OCI-LY7 (cell line): ENCODE results near the gene EXOC3L2. TPM values are rescaled to one million over a fixed set of nuclear protein-coding genes. Genes with fewer than 3 reads are reported as not detected.

Experiments used
- BruUV-seq: library from RNA; stranded (reverse); fragments of 400-500 nt; replicated peaks from 2 replicates; lab custom pipeline; 2021; lab: Mats Ljungman, UMichigan
- CTCF ChIA-PET: fragments of 300-600 bp; sonication (Branson Sonifier 250); formaldehyde crosslinking; loops from one replicate; lab custom pipeline; 2022; ENCODE audit warnings: antibody characterized with exemption; ENCODE audit not compliant: unreplicated experiment; lab: Charles Lee
- POLR2A ChIA-PET: fragments of 300-600 bp; sonication (Branson Sonifier 250); formaldehyde crosslinking; loops from one replicate; lab custom pipeline; 2022; ENCODE audit warnings: antibody characterized with exemption; lab: Charles Lee
- DNase-seq: peaks from one replicate; pipeline ENCODE4 v3.0.0-alpha.2; 2015; ENCODE audit warnings: low spot score
- H2AFZ ChIP-seq: fragments of 200-600 bp; sonication (generic), shearing (Covaris generic); 2 replicates; pipeline ENCODE4 v1.6.1; 2014; ENCODE audit warnings: mild to moderate bottlenecking, antibody characterized with exemption, low read length, moderate library complexity
- H3K27ac ChIP-seq: fragments of 200-600 bp; sonication (generic); 2 replicates; pipeline ENCODE4 v1.5.1; 2014; ENCODE audit warnings: mixed run types, low read depth, mild to moderate bottlenecking, moderate library complexity, low read length, inconsistent platforms; ENCODE audit not compliant: poor library complexity, severe bottlenecking
- H3K36me3 ChIP-seq: fragments of 200-600 bp; sonication (generic); 2 replicates; pipeline ENCODE4 v1.6.1; 2014; ENCODE audit warnings: mild to moderate bottlenecking, antibody characterized with exemption, low read length, moderate library complexity, mixed read lengths; ENCODE audit not compliant: insufficient read depth
- H3K4me1 ChIP-seq: fragments of 200-600 bp; sonication (generic); 2 replicates; pipeline ENCODE4 v1.5.1; 2014; ENCODE audit warnings: mild to moderate bottlenecking, low read length; ENCODE audit not compliant: insufficient read depth, poor library complexity, severe bottlenecking
- H3K4me2 ChIP-seq: fragments of 200-600 bp; sonication (generic); 2 replicates; pipeline ENCODE4 v1.6.1; 2014; ENCODE audit warnings: mild to moderate bottlenecking, low read length
- H3K4me3 ChIP-seq: fragments of 200-600 bp; sonication (generic); 2 replicates; pipeline ENCODE4 v1.5.1; 2014; ENCODE audit warnings: mild to moderate bottlenecking, low read depth, low read length; ENCODE audit not compliant: poor library complexity, severe bottlenecking
- H3K79me2 ChIP-seq: fragments of 200-600 bp; sonication (generic); 2 replicates; pipeline ENCODE4 v1.6.1; 2016; ENCODE audit warnings: low read depth, mild to moderate bottlenecking, low read length, moderate library complexity, mixed read lengths; ENCODE audit not compliant: insufficient read depth
- H3K9me2 ChIP-seq: fragments of 200-600 bp; sonication (generic); 2 replicates; pipeline ENCODE4 v1.6.1; 2016; ENCODE audit warnings: mild to moderate bottlenecking, low read length, mixed read lengths; ENCODE audit not compliant: insufficient read depth
- H3K9me3 ChIP-seq: fragments of 200-600 bp; sonication (generic); 2 replicates; pipeline ENCODE4 v1.6.1; 2014; ENCODE audit warnings: mild to moderate bottlenecking, mixed run types, low read length, mixed read lengths
- H4K20me1 ChIP-seq: fragments of 200-600 bp; sonication (generic); 2 replicates; pipeline ENCODE4 v1.6.1; 2014; ENCODE audit warnings: mild to moderate bottlenecking, antibody characterized with exemption, low read length, moderate library complexity, mixed read lengths; ENCODE audit not compliant: insufficient read depth
- CTCF ChIP-seq: fragments of 200-600 bp; sonication (generic); conservative IDR thresholded peaks from 2 replicates; pipeline ENCODE4 v1.5.1; 2014; ENCODE audit warnings: mild to moderate bottlenecking, antibody characterized with exemption, low read length, moderate library complexity, mixed read lengths
- EZH2phosphoT487 ChIP-seq: fragments of 200-600 bp; sonication (generic); IDR thresholded peaks from 2 replicates; pipeline ENCODE4 v1.6.1; 2018; ENCODE audit warnings: low read depth, borderline replicate concordance, mild to moderate bottlenecking, mixed run types, antibody characterized with exemption, low read length, moderate library complexity, mixed read lengths
- intact Hi-C: fragments of 100-400 bp; cut with micrococcal nuclease; formaldehyde crosslinking; loops from one replicate; pipeline ENCODE4 v1.10.0; 2022; ENCODE audit not compliant: unreplicated experiment
- total RNA-seq, 2 experiments: library from RNA; depleted of rRNA in 1 of 2; stranded (reverse); fragments of >200 nt in 1 of 2; shearing (Covaris generic) in 1 of 2; gene quantifications; 2 replicates each; pipeline ENCODE4 v1.2.3, GENCODE V29; 2014 to 2022

EXOC3L2 gene
- total RNA-seq, 2 experiments from 2014 or later = not detected

DNA sequence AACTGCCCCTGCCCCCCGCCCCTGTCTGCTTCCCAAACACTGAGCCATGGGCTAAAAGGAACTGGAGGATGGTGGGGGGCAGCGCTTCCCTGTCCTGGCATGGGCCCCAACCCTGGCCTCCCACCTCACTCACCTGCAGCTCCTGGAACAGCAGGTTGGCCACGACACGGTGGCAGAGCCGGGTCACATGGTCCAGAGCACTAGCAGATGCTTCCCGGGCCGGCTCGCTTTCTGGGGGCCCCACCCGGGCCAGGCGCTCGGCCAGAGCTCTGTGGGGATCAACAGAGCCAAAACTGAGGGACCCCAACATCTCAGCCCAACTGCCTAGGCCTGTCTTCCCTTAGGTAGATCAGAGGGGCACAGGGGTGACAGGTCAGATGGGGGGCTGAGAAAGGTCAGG is 20.6 kb downstream of the EXOC3L2 start:
- H3K27ac ChIP-seq = no peak overlapping the region
- no peaks in the 10 kb centered on the region for H3K9me3 ChIP-seq
- DNase-seq = no peak
- no TSS peak for BruUV-seq
- POLR2A ChIA-PET = no interaction called here
- no peak for TF ChIP-seq CTCF
- TF ChIP-seq EZH2phosphoT487 = no peak
- H3K4me1 ChIP-seq = no peaks in the 10 kb centered on the region
- H2AFZ ChIP-seq = no peak overlapping the region
- H3K4me2 ChIP-seq = no peak overlapping the region
- CTCF ChIA-PET = no interaction called here
- intact Hi-C loops = no loop called here
- H3K9me2 ChIP-seq = no peaks in the 10 kb centered on the region
- no peaks in the 10 kb centered on the region for H3K79me2 ChIP-seq
- no peak overlapping the region for H3K4me3 ChIP-seq
- no peaks in the 10 kb centered on the region for H3K36me3 ChIP-seq
- H4K20me1 ChIP-seq = no peaks in the 10 kb centered on the region

DNA sequence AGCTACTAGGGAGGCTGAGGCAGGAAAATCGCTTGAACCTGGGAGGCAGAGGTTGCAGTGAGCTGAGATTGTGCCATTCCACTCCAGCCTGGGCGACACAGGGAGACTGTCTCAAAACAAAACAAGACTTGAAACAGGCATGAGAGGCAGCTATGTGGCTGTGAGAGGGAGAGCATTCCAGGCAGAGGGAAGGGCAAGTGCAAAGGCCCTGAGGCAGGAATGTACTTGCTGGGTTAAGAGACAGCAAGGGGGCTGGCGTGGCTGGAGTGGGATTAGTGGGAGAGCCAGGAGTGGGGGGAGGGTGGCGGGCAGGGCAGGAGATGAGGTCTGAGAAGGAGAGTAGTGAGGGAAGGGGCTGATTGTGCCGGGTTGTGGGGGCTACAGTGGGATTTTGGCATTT is 21.3 kb downstream of the EXOC3L2 start:
- H3K9me2 ChIP-seq = no peaks in the 10 kb centered on the region
- no peak overlapping the region for H3K27ac ChIP-seq
- BruUV-seq = no TSS peak
- H3K4me3 ChIP-seq = no peak overlapping the region
- TF ChIP-seq EZH2phosphoT487 (no peak), CTCF (no peak)
- no peak for DNase-seq
- no peaks in the 10 kb centered on the region for H3K79me2 ChIP-seq
- H3K36me3 ChIP-seq = no peaks in the 10 kb centered on the region
- intact Hi-C loops = no loop called here
- CTCF ChIA-PET = no interaction called here
- no peaks in the 10 kb centered on the region for H3K9me3 ChIP-seq
- POLR2A ChIA-PET = no interaction called here
- no peak overlapping the region for H2AFZ ChIP-seq
- no peaks in the 10 kb centered on the region for H3K4me1 ChIP-seq
- H4K20me1 ChIP-seq = no peaks in the 10 kb centered on the region
- no peak overlapping the region for H3K4me2 ChIP-seq

GRCh38 chr19:45222724-45223123 is 22.5 kb downstream of the EXOC3L2 start:
- intact Hi-C loops = no loop called here
- Histone ChIP-seq H3K79me2 (no peaks in the 10 kb centered on the region), H4K20me1 (no peaks in the 10 kb centered on the region), H3K36me3 (no peaks in the 10 kb centered on the region), H3K4me1 (no peaks in the 10 kb centered on the region), H3K4me3 (no peak overlapping the region), H3K27ac (no peak overlapping the region), H3K9me3 (no peaks in the 10 kb centered on the region), H3K4me2 (no peak overlapping the region), H2AFZ (no peak overlapping the region), H3K9me2 (no peaks in the 10 kb centered on the region)
- TF ChIP-seq CTCF = no peak
- no peak for TF ChIP-seq EZH2phosphoT487
- BruUV-seq = no TSS peak
- ChIA-PET CTCF (no interaction called here), POLR2A (no interaction called here)
- no peak for DNase-seq
